ENCODE results near the gene SMURF1. TPM values are rescaled to one million over a fixed set of nuclear protein-coding genes. Genes with fewer than 3 reads are reported as not detected.

Gene SMURF1
- total and polyA plus RNA-seq, 2 experiments from 2014 or later: 11.9 to 24.5 TPM

DNA sequence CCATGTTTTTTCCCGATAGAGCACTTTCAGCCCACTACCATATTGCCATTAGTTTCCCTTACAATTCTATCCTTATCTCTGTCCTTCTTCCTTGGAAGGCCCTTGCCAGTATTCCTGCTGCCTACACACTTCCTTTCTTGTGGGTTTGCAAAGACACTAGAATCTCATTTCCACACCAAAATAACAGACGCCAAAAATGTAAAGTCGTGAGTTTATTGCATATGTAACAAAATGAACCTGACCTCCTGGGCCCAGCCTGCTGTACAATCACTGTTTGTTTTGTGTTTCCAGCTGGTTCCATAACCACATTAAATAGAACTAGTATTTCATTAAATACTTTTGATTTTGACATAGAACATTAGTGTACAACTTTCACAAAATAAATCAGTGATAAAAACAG is 116.7 kb downstream of the SMURF1 start:
- Histone ChIP-seq H3K4me3 (no peak overlapping the region), H3K27me3 (no peaks in the 10 kb centered on the region), H3K4me1 (ENCODE audit: low read depth) (no peaks in the 10 kb centered on the region), H3K27ac (peak overlapping the region; percentile 67), H3K9me3 (ENCODE audit: low read depth) (no peaks in the 10 kb centered on the region), H3K36me3 (peaks cover 35% of the 10 kb centered on the region)
- DNase-seq (ENCODE audit: low read depth in 1 of 2, low spot score in 1 of 2): peak in 1 of 2 donors; percentile 80
- TF ChIP-seq, protein P1, sequence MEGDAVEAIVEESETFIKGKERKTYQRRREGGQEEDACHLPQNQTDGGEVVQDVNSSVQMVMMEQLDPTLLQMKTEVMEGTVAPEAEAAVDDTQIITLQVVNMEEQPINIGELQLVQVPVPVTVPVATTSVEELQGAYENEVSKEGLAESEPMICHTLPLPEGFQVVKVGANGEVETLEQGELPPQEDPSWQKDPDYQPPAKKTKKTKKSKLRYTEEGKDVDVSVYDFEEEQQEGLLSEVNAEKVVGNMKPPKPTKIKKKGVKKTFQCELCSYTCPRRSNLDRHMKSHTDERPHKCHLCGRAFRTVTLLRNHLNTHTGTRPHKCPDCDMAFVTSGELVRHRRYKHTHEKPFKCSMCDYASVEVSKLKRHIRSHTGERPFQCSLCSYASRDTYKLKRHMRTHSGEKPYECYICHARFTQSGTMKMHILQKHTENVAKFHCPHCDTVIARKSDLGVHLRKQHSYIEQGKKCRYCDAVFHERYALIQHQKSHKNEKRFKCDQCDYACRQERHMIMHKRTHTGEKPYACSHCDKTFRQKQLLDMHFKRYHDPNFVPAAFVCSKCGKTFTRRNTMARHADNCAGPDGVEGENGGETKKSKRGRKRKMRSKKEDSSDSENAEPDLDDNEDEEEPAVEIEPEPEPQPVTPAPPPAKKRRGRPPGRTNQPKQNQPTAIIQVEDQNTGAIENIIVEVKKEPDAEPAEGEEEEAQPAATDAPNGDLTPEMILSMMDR (IDR thresholded peaks at IDR 0.05; ENCODE audit: low read depth, low read length): no peak

DNA sequence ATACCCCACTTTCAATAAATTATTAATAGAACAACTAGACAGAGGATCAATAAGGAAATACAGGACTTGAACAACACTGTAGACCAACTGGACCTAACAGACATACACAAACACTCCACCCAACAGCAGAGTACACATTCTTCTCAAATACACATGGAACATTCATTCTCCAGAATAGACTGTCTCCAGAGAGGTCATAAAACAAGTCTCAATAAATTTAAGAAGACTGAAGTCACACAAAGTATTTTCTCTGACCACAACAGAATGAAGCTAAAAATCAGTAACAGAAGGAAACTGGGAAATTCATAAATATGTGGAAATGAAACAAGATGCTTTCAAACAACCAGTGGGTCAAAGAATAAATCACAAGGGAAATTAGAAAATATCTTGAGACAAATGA is 119.8 kb downstream of the SMURF1 start:
- TF ChIP-seq, protein P1 (IDR thresholded peaks at IDR 0.05; ENCODE audit: low read depth, low read length): no peak
- Histone ChIP-seq H3K27me3 (no peaks in the 10 kb centered on the region), H3K9me3 (ENCODE audit: low read depth) (no peaks in the 10 kb centered on the region), H3K36me3 (peaks cover 18% of the 10 kb centered on the region), H3K27ac (no peak overlapping the region), H3K4me3 (no peak overlapping the region), H3K4me1 (ENCODE audit: low read depth) (peaks cover 3% of the 10 kb centered on the region)
- DNase-seq (ENCODE audit: low read depth in 1 of 2, low spot score in 1 of 2): no peak

DNA sequence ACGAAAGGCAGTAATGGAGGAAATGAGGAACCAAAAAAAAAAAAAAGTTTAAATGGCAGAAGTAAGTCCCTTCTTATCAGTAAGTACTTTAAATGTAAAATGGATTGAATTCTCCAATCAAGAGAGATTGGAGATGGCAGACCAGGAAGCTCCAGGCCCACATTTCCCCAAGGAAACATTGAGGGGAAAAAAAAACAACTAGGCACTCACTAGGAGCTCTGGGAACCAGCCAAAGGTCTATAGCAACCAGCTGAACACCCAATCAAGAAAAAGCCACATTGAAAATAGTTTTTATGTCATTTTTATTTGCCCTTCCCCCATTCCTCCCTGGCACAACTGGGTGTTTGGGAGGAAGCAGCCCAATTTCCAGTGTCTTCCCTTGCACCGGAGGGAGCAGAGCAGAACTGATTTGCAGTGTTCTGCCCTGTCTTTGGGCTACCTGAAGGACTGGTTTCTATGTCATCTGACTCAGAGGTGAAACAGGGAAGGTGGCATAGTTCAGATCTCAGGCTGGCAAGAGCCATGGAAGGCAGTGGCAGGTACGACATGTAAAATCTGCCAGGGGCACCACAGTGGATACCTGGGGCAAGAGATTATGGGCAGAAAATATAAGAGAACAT is 121.9 kb downstream of the SMURF1 start:
- H3K4me3 ChIP-seq: no peak overlapping the region
- no peaks in the 10 kb centered on the region for H3K27me3 ChIP-seq
- peaks cover 13% of the 10 kb centered on the region for H3K36me3 ChIP-seq
- H3K4me1 ChIP-seq (ENCODE audit: low read depth): peaks cover 3% of the 10 kb centered on the region
- H3K27ac ChIP-seq: no peak overlapping the region
- H3K9me3 ChIP-seq (ENCODE audit: low read depth): no peaks in the 10 kb centered on the region
- peak in 1 of 2 donors; percentile 35 for DNase-seq (ENCODE audit: low read depth in 1 of 2, low spot score in 1 of 2)
- TF ChIP-seq, protein P1 (IDR thresholded peaks at IDR 0.05; ENCODE audit: low read depth, low read length): no peak

DNA sequence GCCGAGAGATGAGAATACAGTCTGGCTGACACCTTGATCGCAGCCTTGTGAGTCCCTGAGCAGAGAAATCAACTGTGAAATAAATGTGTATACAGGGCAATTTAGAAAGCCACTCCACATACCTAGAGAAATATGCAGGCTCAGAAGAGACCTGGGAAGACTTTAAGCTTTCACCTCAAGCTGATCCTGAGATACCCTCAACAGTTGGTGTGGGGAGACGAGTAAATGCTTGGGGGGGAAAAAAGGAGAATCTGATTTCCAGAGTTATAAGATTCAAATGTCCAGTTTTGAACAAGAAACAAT is 123.5 kb downstream of the SMURF1 start:
- no peak for DNase-seq (ENCODE audit: low read depth in 1 of 2, low spot score in 1 of 2)
- TF ChIP-seq, protein P1 (IDR thresholded peaks at IDR 0.05; ENCODE audit: low read depth, low read length): no peak
- peak overlapping the region; percentile 39 for H3K27ac ChIP-seq
- no peaks in the 10 kb centered on the region for H3K9me3 ChIP-seq (ENCODE audit: low read depth)
- no peak overlapping the region for H3K4me3 ChIP-seq
- H3K27me3 ChIP-seq: no peaks in the 10 kb centered on the region
- peaks cover 20% of the 10 kb centered on the region for H3K36me3 ChIP-seq
- peaks cover 3% of the 10 kb centered on the region for H3K4me1 ChIP-seq (ENCODE audit: low read depth)

DNA sequence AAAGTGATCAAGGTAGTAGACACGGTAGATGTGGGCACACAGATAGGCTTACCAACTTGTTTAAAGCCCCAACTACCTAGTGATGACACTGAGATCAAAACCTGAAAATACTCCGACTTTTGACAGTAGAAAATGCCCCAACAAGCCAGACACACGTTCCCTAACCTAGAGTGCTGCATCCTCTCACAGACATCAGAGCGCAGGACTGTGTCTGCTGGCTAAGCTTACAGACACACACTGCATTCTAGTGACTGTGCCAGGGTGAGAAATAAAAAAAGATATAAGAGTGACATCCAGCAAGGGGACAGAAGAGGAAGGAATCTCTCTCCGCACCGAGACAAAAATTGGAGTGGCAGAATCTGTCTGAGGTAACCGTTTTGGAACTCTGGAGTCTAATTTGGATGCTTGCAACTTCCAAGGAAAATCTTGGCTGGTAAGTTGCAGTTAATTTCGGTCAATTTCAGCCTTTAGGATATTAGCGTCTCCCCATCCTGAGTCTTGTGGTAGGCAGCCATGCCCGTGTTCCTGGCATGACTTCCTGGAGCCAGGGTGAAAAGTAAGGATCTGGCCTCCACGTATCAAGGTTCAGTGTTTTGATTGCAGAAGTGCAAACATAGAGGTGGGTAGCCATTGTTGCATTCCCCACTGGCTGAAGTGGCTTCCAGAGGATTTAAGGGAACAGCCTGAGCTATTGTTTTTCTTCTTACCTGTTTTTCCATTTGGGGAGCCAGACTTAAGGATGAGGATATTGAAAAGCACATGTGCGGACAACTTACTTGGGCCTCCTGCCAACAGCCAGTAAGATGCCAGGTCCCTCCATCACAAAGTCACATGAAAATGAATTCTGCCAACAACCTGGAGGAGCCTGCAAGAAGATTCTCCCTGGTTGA is 124.1 kb downstream of the SMURF1 start:
- no peaks in the 10 kb centered on the region for H3K27me3 ChIP-seq
- no peak for DNase-seq (ENCODE audit: low read depth in 1 of 2, low spot score in 1 of 2)
- TF ChIP-seq, protein P1 (IDR thresholded peaks at IDR 0.05; ENCODE audit: low read depth, low read length): no peak

More for the DNA sequence above, 124.1 kb downstream of the SMURF1 start:
- Histone ChIP-seq H3K27ac (peak overlapping the region; percentile 39), H3K36me3 (peaks cover 24% of the 10 kb centered on the region), H3K9me3 (ENCODE audit: low read depth) (no peaks in the 10 kb centered on the region), H3K4me3 (no peak overlapping the region), H3K4me1 (ENCODE audit: low read depth) (peaks cover 3% of the 10 kb centered on the region)

Data from cardiac muscle cell (in vitro differentiated cells and primary cell).